Measurements from ENCODE around the gene MICAL2. TPM values are rescaled to one million over a fixed set of nuclear protein-coding genes. Genes with fewer than 3 reads are reported as not detected.
A peak's percentile ranks its signal among the peaks of the same experiment; 100 is the strongest.

The MICAL2 gene
- polyA plus RNA-seq, 2 of the 4 experiments (the other 2 are of a cell fraction): 39.8 to 42.1 TPM

DNA sequence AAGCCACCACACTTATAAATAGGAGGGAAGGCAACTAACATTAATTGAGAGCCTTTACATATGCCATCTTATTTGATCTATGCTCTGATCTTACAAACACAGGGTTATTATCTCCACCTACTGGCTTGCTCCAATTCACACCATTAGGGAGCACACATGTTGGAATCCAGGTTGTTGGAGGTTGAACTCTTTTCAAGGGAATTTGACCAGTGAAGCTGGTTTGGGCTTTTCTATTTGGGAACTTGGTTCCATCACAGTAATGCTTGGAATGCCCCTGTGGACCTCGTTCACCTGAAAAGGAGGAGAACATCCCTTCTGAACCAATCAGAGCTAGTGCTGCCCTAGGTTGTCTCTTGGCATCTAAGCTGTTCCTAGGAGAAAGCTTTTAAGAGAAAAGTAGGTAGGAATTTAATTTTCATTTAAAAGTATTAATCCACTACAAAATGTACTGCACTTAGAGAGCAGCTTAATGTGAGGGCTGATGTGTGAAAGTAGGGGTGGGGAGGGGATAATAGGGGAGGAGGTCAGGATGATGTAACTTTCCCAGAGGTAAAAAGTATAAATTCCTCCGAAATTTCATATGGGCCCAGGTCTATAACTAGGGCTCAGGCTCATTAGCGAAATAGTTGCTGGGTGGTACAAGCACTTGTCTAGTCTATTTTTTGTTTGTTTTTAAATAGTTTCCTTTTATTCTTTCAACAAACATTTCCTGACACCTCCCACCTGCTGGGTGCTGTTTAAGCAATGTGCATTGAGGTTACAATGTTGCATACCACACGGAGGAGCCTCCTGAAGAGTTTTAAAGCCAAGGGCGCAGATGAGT, 7.6 kb upstream of the MICAL2 start:
- FAIRE-seq (no peak), DNase-seq (ENCODE audit: low read depth in 1 of 2, low spot score in 1 of 2) (no peak), ATAC-seq (peak; percentile 49 to 54; a peak in 4 of 6 replicates)
- H3K4me1 ChIP-seq: peaks cover 12% of the 10 kb centered on the region
- TF ChIP-seq ZC3H11A (IDR thresholded peaks at IDR 0.05) (no peak), SMC3 (IDR thresholded peaks at IDR 0.05) (peak; percentile 54), RAD21 (conservative IDR thresholded peaks at IDR 0.05 in 1 of 2, IDR thresholded peaks at IDR 0.05 in 1 of 2) (peak; percentile 55 to 60), ZNF302 (CRISPR knock-in tag; IDR thresholded peaks at IDR 0.05) (no peak), CHD4 (IDR thresholded peaks at IDR 0.05; ENCODE audit: borderline replicate concordance) (no peak), FOSB (CRISPR knock-in tag; IDR thresholded peaks at IDR 0.05) (no peak), NR3C1 (IDR thresholded peaks at IDR 0.05) (no peak), KDM5A (IDR thresholded peaks at IDR 0.05) (no peak)
- TF ChIP-seq, protein P1, sequence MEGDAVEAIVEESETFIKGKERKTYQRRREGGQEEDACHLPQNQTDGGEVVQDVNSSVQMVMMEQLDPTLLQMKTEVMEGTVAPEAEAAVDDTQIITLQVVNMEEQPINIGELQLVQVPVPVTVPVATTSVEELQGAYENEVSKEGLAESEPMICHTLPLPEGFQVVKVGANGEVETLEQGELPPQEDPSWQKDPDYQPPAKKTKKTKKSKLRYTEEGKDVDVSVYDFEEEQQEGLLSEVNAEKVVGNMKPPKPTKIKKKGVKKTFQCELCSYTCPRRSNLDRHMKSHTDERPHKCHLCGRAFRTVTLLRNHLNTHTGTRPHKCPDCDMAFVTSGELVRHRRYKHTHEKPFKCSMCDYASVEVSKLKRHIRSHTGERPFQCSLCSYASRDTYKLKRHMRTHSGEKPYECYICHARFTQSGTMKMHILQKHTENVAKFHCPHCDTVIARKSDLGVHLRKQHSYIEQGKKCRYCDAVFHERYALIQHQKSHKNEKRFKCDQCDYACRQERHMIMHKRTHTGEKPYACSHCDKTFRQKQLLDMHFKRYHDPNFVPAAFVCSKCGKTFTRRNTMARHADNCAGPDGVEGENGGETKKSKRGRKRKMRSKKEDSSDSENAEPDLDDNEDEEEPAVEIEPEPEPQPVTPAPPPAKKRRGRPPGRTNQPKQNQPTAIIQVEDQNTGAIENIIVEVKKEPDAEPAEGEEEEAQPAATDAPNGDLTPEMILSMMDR (IDR thresholded peaks at IDR 0.05): peak; percentile 34; the same call in 2 of the 3 replicates
- 72% methylated on average over 5 of the region's 5 CpGs for WGBS (ENCODE audit: missing lambda C conversion rate)
- no peak overlapping the region for H3K4me3 ChIP-seq
- no peak overlapping the region for H3K4me2 ChIP-seq
- ChIA-PET CTCF (interaction anchor here (0.6 to 8.9 kb wide), 11 partner anchors 13 to 200 kb away, joined by 3 to 92 read pairs (median 7); no protein-coding TSS in a partner anchor), POLR2A (interaction anchor here (1.7 kb wide), 1 partner anchor 36 kb away, joined by 3 read pairs; no protein-coding TSS in a partner anchor)
- no peaks in the 10 kb centered on the region for H3K9me3 ChIP-seq
- peak overlapping the region; percentile 1 to 42; a peak in 4 of 6 replicates for H3K27ac ChIP-seq

DNA sequence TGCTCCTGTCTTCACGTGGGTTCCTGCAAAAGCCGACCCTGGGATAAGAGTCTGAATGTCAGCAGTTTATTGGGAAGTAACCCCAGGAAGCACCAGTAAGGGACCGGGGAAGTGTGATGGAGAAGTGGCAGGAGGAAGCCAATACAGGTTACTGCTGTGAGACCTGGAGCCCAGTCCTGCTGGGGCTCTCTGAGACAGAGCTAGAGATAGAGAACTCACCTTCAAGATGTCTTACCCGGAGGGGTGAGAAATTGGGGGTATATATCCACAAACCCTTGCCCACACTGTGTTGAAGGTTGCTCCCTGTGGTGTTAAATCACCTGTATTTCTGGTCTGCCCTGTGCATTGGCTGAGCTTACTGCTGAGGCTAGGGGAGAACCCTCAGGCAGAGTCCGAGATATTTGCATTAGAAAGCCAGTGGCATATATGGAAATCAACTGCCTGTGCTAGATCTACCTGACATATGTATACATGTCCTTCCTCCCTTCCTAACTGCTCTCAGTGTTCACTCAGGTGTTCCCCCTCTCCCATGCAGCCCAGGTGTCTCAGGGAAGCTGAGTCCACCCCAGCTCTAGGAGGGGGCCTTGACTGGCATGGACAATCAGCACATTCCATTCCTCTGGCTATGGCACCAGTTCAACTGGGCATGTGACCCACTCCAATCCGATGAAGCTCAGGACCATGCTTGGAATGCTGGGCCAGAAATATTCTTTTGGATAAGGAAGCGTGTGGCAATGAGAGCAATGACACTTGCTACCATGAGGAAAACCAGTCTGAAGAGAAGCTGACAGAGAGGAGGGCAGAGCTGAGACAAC, 6.8 kb upstream of the MICAL2 start:
- H3K4me2 ChIP-seq: no peak overlapping the region
- DNase-seq (ENCODE audit: low read depth in 1 of 2, low spot score in 1 of 2): no peak
- peaks cover 12% of the 10 kb centered on the region for H3K4me1 ChIP-seq
- no peaks in the 10 kb centered on the region for H3K9me3 ChIP-seq
- no peak for FAIRE-seq
- CTCF ChIA-PET: interaction anchor here (0.6 to 8.9 kb wide), 12 partner anchors 14 to 200 kb away, joined by 3 to 92 read pairs (median 4); no protein-coding TSS in a partner anchor
- TF ChIP-seq CBX2 (IDR thresholded peaks at IDR 0.05; ENCODE audit: borderline replicate concordance, low read depth): no peak
- no peak for TF ChIP-seq FOSL2 (IDR thresholded peaks at IDR 0.05)
- TF ChIP-seq FOSL2 (CRISPR knock-in tag; IDR thresholded peaks at IDR 0.05): no peak
- TF ChIP-seq, protein P2, sequence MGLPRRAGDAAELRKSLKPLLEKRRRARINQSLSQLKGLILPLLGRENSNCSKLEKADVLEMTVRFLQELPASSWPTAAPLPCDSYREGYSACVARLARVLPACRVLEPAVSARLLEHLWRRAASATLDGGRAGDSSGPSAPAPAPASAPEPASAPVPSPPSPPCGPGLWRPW (IDR thresholded peaks at IDR 0.05): no peak
- no peak for TF ChIP-seq RNF2 (IDR thresholded peaks at IDR 0.05; ENCODE audit: borderline replicate concordance, low read depth)
- WGBS (ENCODE audit: missing lambda C conversion rate): 68% methylated on average over 7 of the region's 7 CpGs
- ATAC-seq: no peak
- no peak overlapping the region for H3K4me3 ChIP-seq
- H3K27ac ChIP-seq: peak overlapping the region; percentile 1 to 30; a peak in 3 of 6 replicates
- POLR2A ChIA-PET: no interaction called here

DNA sequence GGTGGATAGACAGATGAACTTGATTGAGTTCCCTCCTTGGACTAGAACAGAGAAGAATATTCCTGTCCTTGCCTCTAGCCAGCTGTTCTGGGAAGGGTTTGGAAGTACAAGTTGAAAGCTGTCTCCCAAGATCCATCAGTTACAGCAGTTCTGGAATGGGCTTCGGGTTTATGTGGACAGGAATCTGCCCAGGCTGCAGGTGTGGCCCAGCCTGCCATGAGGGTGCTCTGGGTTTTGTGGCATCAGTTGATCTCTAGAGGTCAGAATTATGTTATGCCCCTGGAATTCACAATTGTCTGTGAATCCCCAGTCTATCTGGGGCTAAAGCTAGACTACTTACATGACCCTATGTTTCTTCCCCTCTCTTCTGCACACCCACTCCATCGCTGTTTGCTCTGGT, 4.9 kb upstream of the MICAL2 start:
- Histone ChIP-seq H3K4me2 (no peak overlapping the region), H3K4me1 (peaks cover 19% of the 10 kb centered on the region), H3K4me3 (no peak overlapping the region), H3K27ac (no peak overlapping the region), H3K9me3 (no peaks in the 10 kb centered on the region)
- WGBS (ENCODE audit: missing lambda C conversion rate): 76% methylated on average over 2 of the region's 2 CpGs
- ChIA-PET POLR2A (no interaction called here), CTCF (interaction anchor here (0.6 to 8.9 kb wide), 5 partner anchors 16 to 176 kb away, joined by 3 to 92 read pairs (median 3); no protein-coding TSS in a partner anchor)
- DNase-seq (ENCODE audit: low read depth in 1 of 2, low spot score in 1 of 2): no peak
- TF ChIP-seq MYC (IDR thresholded peaks at IDR 0.05; ENCODE audit: borderline replicate concordance, low read length): no peak
- TF ChIP-seq, protein P3, sequence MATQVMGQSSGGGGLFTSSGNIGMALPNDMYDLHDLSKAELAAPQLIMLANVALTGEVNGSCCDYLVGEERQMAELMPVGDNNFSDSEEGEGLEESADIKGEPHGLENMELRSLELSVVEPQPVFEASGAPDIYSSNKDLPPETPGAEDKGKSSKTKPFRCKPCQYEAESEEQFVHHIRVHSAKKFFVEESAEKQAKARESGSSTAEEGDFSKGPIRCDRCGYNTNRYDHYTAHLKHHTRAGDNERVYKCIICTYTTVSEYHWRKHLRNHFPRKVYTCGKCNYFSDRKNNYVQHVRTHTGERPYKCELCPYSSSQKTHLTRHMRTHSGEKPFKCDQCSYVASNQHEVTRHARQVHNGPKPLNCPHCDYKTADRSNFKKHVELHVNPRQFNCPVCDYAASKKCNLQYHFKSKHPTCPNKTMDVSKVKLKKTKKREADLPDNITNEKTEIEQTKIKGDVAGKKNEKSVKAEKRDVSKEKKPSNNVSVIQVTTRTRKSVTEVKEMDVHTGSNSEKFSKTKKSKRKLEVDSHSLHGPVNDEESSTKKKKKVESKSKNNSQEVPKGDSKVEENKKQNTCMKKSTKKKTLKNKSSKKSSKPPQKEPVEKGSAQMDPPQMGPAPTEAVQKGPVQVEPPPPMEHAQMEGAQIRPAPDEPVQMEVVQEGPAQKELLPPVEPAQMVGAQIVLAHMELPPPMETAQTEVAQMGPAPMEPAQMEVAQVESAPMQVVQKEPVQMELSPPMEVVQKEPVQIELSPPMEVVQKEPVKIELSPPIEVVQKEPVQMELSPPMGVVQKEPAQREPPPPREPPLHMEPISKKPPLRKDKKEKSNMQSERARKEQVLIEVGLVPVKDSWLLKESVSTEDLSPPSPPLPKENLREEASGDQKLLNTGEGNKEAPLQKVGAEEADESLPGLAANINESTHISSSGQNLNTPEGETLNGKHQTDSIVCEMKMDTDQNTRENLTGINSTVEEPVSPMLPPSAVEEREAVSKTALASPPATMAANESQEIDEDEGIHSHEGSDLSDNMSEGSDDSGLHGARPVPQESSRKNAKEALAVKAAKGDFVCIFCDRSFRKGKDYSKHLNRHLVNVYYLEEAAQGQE (IDR thresholded peaks at IDR 0.05): no peak
- no peak for TF ChIP-seq CEBPB (IDR thresholded peaks at IDR 0.05)
- no peak for TF ChIP-seq HOXA7 (CRISPR knock-in tag; IDR thresholded peaks at IDR 0.05)
- no peak for TF ChIP-seq FOSL2 (IDR thresholded peaks at IDR 0.05)
- no peak for TF ChIP-seq FOSL2 (CRISPR knock-in tag; IDR thresholded peaks at IDR 0.05)
- no peak for TF ChIP-seq GATA3 (IDR thresholded peaks at IDR 0.05; ENCODE audit: borderline replicate concordance)
- no peak for ATAC-seq
- no peak for FAIRE-seq

Data from A549 (cell line).